Measurements from ENCODE around the gene GALNT15. TPM values are rescaled to one million over a fixed set of nuclear protein-coding genes. Genes with fewer than 3 reads are reported as not detected.

The GALNT15 gene
- total and polyA plus RNA-seq, 2 donors (not counting 3 experiments of a cell fraction or from before 2014, with no cell fraction given) = 0.87 to 5.4 TPM

DNA sequence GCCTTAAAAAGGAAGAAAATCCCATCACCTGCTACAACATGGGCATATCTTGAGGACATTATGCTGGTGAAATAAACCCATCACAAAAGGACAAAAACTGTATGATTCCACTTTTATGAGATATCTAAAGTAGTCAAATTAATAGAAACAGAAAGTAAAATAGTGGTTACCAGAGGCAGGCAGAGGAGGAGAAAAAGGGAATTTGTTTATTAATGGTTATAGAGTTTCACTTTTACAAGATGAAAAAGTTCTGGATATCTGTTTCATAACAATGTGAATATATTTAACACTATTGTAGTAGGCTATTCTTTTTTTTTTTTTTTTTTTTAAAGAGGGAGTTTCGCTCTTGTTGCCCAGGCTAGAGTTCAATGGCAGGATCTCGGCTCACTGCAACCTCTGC lies 49.8 kb downstream of the GALNT15 start:
- BruUV-seq (replicated peaks) = no TSS peak
- FAIRE-seq (no peak), DNase-seq (ENCODE audit: low read depth, low spot score) (no peak)
- Histone ChIP-seq H3K36me3 (ENCODE audit: control insufficient read depth in 2 of 2, extremely low read depth in 1 of 2, insufficient read depth in 2 of 2, low read length in 2 of 2) (no peaks in the 10 kb centered on the region), H3K4me2 (ENCODE audit: insufficient read depth, low read length) (no peak overlapping the region), H3K4me3 (replicated peaks in 1 of 3; ENCODE audit: insufficient read depth in 1 of 3, low read depth in 1 of 3, low read length in 3 of 3) (no peak overlapping the region), H3K9me3 (replicated peaks; ENCODE audit: control insufficient read depth, insufficient read depth, low read length) (no peaks in the 10 kb centered on the region), H3K4me1 (ENCODE audit: control insufficient read depth, extremely low read depth, insufficient read depth, low read length) (no peaks in the 10 kb centered on the region), H2AFZ (ENCODE audit: low read depth, low read length) (no peak overlapping the region), H3K27ac (ENCODE audit: insufficient read depth, low read depth, low read length) (no peak overlapping the region), H3K79me2 (ENCODE audit: control insufficient read depth, insufficient read depth, low read length) (no peaks in the 10 kb centered on the region), H4K20me1 (replicated peaks; ENCODE audit: control insufficient read depth, extremely low read depth, insufficient read depth, low read length) (no peaks in the 10 kb centered on the region), H3K9me1 (replicated peaks; ENCODE audit: control insufficient read depth, extremely low read depth, insufficient read depth, low read length) (no peaks in the 10 kb centered on the region), H3K27me3 (ENCODE audit: control insufficient read depth in 2 of 2, insufficient read depth in 2 of 2, low read length in 2 of 2) (no peaks in the 10 kb centered on the region), H3K9ac (replicated peaks; ENCODE audit: extremely low read depth, insufficient read depth, low read length) (no peak overlapping the region)
- TF ChIP-seq POLR2A (IDR thresholded peaks at IDR 0.05; ENCODE audit: low read depth, low read length) (no peak), GATA2 (IDR thresholded peaks at IDR 0.05; ENCODE audit: insufficient read depth, insufficient read length, low read depth, low read length) (no peak), POLR2AphosphoS5 (IDR thresholded peaks at IDR 0.05; ENCODE audit: insufficient read depth, low read depth, low read length) (no peak), FOS (IDR thresholded peaks at IDR 0.05; ENCODE audit: borderline replicate concordance, insufficient read depth, low read length) (no peak), JUN (IDR thresholded peaks at IDR 0.05; ENCODE audit: borderline replicate concordance, insufficient read depth, insufficient read length, low read depth) (no peak), MYC (IDR thresholded peaks at IDR 0.05; ENCODE audit: low read depth, low read length) (no peak), EZH2 (IDR thresholded peaks at IDR 0.05; ENCODE audit: borderline replicate concordance, low read depth, low read length, severe bottlenecking) (no peak)
- TF ChIP-seq, protein P1, sequence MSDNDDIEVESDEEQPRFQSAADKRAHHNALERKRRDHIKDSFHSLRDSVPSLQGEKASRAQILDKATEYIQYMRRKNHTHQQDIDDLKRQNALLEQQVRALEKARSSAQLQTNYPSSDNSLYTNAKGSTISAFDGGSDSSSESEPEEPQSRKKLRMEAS (IDR thresholded peaks at IDR 0.05; ENCODE audit: insufficient read depth, insufficient read length) = no peak
- TF ChIP-seq, protein P2, sequence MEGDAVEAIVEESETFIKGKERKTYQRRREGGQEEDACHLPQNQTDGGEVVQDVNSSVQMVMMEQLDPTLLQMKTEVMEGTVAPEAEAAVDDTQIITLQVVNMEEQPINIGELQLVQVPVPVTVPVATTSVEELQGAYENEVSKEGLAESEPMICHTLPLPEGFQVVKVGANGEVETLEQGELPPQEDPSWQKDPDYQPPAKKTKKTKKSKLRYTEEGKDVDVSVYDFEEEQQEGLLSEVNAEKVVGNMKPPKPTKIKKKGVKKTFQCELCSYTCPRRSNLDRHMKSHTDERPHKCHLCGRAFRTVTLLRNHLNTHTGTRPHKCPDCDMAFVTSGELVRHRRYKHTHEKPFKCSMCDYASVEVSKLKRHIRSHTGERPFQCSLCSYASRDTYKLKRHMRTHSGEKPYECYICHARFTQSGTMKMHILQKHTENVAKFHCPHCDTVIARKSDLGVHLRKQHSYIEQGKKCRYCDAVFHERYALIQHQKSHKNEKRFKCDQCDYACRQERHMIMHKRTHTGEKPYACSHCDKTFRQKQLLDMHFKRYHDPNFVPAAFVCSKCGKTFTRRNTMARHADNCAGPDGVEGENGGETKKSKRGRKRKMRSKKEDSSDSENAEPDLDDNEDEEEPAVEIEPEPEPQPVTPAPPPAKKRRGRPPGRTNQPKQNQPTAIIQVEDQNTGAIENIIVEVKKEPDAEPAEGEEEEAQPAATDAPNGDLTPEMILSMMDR (IDR thresholded peaks at IDR 0.05; ENCODE audit: extremely low read depth in 1 of 2, insufficient read depth in 1 of 2, low read depth in 1 of 2, low read length in 2 of 2) = no peak
- dilution Hi-C loops (cut with MboI; ENCODE audit: extremely low pct_ligation_motif_present, low sequenced_read_pairs) = no loop called here
- intact Hi-C loops (cut with micrococcal nuclease) = no loop called here
- ChIA-PET POLR2A (no interaction called here), CTCF (no interaction called here)
